ENCODE data around the gene DOCK2.

GRCh38 chr5:169791251-169791650 lies 154.2 kb downstream of the DOCK2 start:
- TF ChIP-seq CTCF (IDR thresholded peaks at IDR 0.05): no peak
- no peak for TF ChIP-seq POLR2A (IDR thresholded peaks at IDR 0.05)

All from lower leg skin (tissue), 3 donors.